HG03060 (cell line): ENCODE measurements around the gene HLCS.
"Not testable (repeated sequence)": the region's sequence is repeated elsewhere in the genome, so short reads cannot be mapped to it uniquely, and the experiment has no call there.

Source experiments
- ATAC-seq: cut with Tn5 transposase; IDR thresholded peaks from one replicate; pipeline ENCODE4 v1.9.1; 2021; ENCODE audit warnings: low read depth, moderate number of reproducible peaks; ENCODE audit not compliant: unreplicated experiment

Gene HLCS

GRCh38 chr21:36966066-36966820 is at the start of gene HLCS:
Gene HLCS (minus strand): TSS chr21:36966669. CDS start chr21:36966638, 31 bp downstream.
- no peak for ATAC-seq

- peak; percentile 79 for ATAC-seq
These were observed 43.4 kb upstream of the HLCS start for GRCh38 chr21:37009740-37010341.

GRCh38 chr21:37008724-37009123 is 42.3 kb upstream of the HLCS start:
- no peak for ATAC-seq

GRCh38 chr21:37006486-37007291 is 40.2 kb upstream of the HLCS start, which contains the start of gene RIPPLY3:
Gene RIPPLY3 (plus strand): TSS chr21:37006702. CDS start chr21:37006773, 71 bp downstream.
- ATAC-seq: no peak

GRCh38 chr21:37005548-37006485 is 39.3 kb upstream of the HLCS start:
- no peak for ATAC-seq

GRCh38 chr21:37003917-37004316 is 37.4 kb upstream of the HLCS start:
- ATAC-seq: not testable (repeated sequence)

GRCh38 chr21:37002851-37003250 is 36.4 kb upstream of the HLCS start:
- not testable (repeated sequence) for ATAC-seq

- no peak for ATAC-seq
These were observed 35.0 kb upstream of the HLCS start for GRCh38 chr21:37001441-37001840.

- ATAC-seq: no peak
These were observed 33.9 kb upstream of the HLCS start for GRCh38 chr21:37000381-37000780.

- ATAC-seq: no peak
These were observed 32.8 kb upstream of the HLCS start for GRCh38 chr21:36999131-36999898.

GRCh38 chr21:36995285-36995684 is 28.8 kb upstream of the HLCS start:
- not testable (repeated sequence) for ATAC-seq

GRCh38 chr21:36994501-36995158 is 28.2 kb upstream of the HLCS start:
- ATAC-seq: no peak

- ATAC-seq: no peak
These were observed 26.2 kb upstream of the HLCS start for GRCh38 chr21:36992671-36993070.

- ATAC-seq: no peak
These were observed 24.2 kb upstream of the HLCS start for GRCh38 chr21:36990508-36991205.

GRCh38 chr21:36989699-36990507 is 23.4 kb upstream of the HLCS start:
- ATAC-seq: peak; percentile 72

- peak; percentile 19 for ATAC-seq
These were observed 22.8 kb upstream of the HLCS start for GRCh38 chr21:36989199-36989698.

- ATAC-seq: no peak
These were observed 22.1 kb upstream of the HLCS start for GRCh38 chr21:36988536-36988935.
